HG03521 (cell line): ENCODE results near the gene BATF3.

Source experiments
- ATAC-seq: cut with Tn5 transposase; IDR thresholded peaks from one replicate; pipeline ENCODE4 v1.9.1; 2021; ENCODE audit warnings: mild to moderate bottlenecking, moderate library complexity; ENCODE audit not compliant: unreplicated experiment

Gene BATF3

GRCh38 chr1:212710566-212710965, 10.9 kb upstream of the BATF3 start:
- ATAC-seq, result no peak

GRCh38 chr1:212703991-212704564, 4.4 kb upstream of the BATF3 start:
- ATAC-seq, result no peak

DNA sequence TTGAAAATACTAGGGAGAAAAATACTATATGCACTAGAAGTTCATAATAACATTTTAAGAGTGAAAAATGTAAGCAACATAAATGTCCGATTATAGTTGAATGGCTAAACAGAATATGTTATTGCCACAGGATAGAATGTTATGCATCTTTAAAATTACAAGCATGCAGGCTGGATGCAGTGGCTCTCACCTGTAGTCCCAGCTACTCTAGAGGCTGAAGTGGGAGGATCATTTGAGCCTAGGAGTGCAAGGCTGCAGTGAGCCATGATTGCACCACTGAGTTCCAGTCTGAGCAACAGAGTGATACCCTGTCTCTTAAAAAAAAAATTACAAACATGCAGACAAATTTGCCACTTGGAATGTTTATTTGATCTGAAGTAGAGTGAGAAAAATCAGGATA, 3.0 kb upstream of the BATF3 start:
- ATAC-seq, result no peak

- no peak for ATAC-seq
Measured at GRCh38 chr1:212701910-212702309, 2.3 kb upstream of the BATF3 start.

- ATAC-seq, result no peak
Measured at GRCh38 chr1:212700892-212701819, 1.5 kb upstream of the BATF3 start.

DNA sequence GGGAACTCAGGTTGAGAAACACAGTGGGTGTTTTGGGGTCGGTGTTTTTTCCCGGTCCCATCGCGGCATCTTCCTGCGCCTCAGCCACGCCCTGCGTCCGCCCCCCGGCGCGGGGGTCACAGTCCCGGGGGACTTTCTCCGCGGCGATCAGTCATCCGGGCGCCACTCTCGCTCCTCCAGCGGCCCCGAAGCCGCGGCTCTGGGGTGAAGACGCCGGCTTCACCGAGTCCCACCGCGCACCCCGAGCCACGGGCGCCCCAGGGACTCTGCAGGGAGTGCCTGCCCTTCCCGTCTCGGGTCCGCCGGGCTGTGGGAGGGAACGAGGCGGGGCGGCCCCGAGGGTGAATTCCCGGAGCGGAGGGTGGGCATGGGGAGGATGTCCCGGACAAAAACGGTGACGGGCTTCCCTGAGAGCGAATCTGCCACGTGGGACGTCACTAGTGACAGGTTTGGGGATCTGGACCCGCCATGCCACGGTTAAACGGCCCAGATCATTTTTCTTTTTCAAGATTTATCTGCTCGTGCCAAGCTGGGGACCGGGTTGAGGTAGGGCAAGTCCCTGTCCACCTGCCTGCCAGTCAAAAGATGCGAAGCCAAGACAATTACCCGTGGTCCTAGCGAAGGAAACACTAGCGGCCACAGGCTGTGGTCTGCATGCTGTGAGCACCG, 717 bp upstream of the BATF3 start:
- no peak for ATAC-seq

DNA sequence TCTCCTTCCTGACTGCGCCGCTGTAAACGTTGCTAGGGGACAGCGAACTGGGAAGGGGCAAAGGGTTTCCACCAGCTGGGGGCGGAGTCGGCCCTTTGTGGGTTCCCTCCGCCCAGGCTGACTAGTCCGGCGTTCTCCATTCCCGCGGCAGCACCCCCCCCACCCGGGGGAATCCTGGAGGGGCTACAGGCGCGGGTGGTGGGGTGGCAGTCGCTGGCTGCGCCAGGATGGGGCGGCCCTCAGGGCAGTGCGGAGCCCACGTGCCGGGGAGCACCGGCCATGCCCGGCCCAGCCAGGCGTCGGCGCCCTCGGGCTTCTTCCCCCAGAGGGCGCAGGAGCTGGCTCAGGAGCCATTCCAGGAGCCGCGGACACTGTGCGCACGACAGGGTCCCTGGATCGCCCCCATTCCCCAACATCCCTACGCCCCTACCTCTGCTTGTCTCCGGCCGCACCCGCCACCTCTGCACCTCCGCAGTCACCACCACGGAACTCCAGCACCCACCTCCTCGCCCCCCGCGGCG, 476 bp downstream of the BATF3 start:
- peak; percentile 56 for ATAC-seq

- no peak for ATAC-seq
Measured at GRCh38 chr1:212698467-212699103, 1.1 kb downstream of the BATF3 start.

- no peak for ATAC-seq
Measured at GRCh38 chr1:212696721-212697331, 2.8 kb downstream of the BATF3 start.

DNA sequence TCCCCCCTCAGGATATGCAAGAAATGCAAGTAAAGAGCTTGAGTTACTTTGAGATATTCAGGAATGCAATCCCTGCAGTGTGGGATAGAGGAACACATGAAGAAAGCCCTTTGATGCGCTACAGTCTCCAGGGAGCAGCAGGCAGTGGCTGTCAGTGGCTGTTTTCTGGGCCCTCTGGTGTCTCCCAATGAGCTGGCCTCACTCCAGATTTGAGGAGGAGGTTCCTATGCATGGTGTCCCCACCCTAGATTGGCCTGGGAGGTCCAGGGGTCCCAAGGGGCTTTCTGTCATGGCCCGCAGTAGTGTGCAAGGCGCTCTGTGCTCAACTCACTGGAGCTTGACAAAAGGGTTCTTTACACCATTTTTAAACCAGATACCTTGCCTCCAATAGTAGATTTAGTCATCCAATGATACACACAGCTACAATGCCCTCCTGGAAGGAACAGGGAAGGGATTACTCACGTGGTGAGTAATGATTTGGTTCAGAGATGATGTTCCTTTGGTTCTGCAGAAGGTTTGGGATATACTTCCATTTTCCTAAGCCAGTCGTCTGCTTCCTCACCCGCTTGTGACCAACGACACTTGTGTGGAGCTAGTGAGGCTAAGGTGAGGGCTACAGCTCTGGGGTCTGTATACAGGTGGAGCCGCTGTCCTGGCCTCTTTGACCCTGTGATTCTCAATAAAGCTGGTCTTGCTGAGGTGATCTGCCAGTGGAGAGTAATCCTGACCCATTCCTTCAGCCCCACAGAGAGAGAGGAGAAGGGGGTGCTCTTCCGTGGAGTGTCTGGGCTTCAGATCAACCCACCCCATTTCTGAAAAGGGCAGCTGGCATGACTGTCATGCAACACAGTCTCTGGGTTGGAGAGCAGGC, 6.6 kb downstream of the BATF3 start:
- ATAC-seq, result no peak

DNA sequence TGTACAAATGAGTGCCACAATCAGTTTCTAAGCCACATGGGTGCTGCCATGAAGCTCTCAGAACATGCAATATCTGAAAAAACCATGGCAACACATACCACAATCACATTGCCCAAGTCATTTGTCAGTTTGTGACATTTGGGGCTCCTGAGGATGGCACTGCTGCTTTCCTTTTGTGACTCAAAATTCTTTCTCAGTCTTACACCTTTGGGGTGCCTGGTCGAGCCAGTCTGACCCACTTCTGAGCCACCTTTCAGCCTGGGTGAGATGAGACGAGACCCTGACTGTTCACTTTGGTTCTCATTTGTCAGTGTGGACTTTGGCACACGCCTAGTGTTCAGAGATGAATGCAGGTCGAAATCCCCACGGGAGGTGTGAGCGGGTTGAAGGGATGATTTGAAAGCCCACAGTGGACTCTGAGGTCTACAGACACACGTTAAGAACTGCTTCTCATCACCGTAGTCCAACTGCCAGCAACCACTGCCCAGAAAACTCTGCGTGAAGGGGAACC, 8.0 kb downstream of the BATF3 start:
- no peak for ATAC-seq

DNA sequence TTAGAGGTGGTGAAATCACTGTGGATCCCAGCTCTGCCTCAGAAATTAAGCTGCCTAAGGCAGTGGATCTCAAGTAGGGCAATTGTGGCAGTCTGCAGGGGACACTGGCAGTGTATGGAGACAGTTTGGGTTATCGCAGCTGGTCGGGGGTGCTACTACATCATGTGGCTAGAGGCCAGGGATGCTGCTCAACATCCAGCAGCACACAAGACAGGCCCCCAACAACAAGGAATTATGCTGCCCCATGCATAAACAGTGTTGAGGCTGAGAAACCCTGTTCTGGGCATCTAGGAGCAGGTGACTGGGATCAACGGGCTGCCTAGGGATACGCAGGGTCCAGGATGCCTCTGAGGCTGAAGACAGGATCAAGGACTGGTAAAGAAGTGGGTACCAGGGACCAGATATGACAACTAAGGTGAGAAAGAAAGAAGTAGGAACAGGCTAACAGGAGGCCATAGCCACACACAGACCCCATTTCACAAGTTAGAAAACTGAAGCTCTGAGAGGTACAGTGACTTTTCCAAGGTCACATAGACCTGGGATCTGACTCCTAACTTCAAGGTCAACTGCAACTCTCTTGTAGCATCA, 8.7 kb downstream of the BATF3 start:
- no peak for ATAC-seq

- ATAC-seq, result no peak
Measured at GRCh38 chr1:212689758-212690529, 9.7 kb downstream of the BATF3 start.

- ATAC-seq, result no peak
Measured at GRCh38 chr1:212689196-212689725, 10.4 kb downstream of the BATF3 start.

- no peak for ATAC-seq
Measured at GRCh38 chr1:212688341-212689047, 11.1 kb downstream of the BATF3 start.

- no peak for ATAC-seq
Measured at GRCh38 chr1:212687811-212688210, 11.8 kb downstream of the BATF3 start.

GRCh38 chr1:212686591-212686990, 13.0 kb downstream of the BATF3 start:
- ATAC-seq, result no peak

GRCh38 chr1:212686069-212686468, 13.6 kb downstream of the BATF3 start:
- ATAC-seq, result no peak
